GM19372 (cell line): Measurements from ENCODE around the gene GALNT5.
"Not testable (repeated sequence)": the region's sequence is repeated elsewhere in the genome, so short reads cannot be mapped to it uniquely, and the experiment has no call there.

ENCODE experiments used
- ATAC-seq: cut with Tn5 transposase; IDR thresholded peaks from one replicate; pipeline ENCODE4 v1.9.1; 2021; ENCODE audit warnings: mild to moderate bottlenecking, low read depth, moderate library complexity; ENCODE audit not compliant: unreplicated experiment

GALNT5 gene, protein sequence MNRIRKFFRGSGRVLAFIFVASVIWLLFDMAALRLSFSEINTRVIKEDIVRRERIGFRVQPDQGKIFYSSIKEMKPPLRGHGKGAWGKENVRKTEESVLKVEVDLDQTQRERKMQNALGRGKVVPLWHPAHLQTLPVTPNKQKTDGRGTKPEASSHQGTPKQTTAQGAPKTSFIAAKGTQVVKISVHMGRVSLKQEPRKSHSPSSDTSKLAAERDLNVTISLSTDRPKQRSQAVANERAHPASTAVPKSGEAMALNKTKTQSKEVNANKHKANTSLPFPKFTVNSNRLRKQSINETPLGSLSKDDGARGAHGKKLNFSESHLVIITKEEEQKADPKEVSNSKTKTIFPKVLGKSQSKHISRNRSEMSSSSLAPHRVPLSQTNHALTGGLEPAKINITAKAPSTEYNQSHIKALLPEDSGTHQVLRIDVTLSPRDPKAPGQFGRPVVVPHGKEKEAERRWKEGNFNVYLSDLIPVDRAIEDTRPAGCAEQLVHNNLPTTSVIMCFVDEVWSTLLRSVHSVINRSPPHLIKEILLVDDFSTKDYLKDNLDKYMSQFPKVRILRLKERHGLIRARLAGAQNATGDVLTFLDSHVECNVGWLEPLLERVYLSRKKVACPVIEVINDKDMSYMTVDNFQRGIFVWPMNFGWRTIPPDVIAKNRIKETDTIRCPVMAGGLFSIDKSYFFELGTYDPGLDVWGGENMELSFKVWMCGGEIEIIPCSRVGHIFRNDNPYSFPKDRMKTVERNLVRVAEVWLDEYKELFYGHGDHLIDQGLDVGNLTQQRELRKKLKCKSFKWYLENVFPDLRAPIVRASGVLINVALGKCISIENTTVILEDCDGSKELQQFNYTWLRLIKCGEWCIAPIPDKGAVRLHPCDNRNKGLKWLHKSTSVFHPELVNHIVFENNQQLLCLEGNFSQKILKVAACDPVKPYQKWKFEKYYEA

DNA sequence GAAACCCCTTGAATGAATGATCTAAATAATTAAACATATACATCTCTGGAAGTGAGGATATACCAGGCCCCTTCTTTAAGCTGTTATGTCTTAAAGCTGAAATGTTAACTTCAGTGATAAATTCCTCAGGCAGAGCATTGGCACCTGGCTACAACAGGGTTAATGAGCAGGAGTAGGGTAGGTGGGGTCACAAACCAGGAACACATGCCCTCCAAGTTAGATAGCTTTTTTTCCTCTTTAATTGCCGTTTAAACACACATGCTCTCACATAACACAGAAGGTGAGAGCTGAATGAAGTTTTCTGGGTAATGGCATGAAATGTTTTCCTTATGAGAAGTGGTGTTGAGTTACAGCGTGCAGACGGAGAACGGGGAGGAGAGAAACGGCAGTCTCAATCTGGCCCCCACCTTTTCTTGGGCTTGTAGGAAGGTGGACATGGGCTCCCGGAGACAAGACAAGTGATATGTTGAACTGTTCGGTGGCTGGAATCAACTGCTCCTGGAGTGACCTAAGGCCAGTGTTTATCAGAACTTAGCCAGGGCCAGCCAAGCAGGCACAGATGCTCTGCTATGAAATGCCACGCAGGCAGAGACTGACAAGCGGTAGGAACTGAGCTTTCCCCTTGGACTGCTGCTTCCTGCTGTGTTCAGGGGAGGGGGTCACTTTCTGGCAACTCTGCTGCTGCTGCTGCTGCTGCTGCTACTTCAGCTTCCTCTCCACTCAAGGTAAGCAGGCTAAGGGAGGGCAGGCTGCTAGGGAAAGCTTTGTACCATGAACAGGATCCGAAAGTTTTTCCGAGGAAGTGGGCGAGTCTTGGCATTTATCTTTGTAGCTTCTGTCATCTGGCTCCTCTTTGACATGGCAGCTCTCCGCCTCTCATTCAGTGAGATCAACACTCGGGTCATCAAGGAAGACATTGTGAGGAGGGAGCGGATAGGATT lies at the start of gene GALNT5:
Gene GALNT5 (plus strand): TSS at position 394 of the 941 bp plus-strand sequence. CDS start 378 bp downstream, at position 772.
- ATAC-seq: no peak

DNA sequence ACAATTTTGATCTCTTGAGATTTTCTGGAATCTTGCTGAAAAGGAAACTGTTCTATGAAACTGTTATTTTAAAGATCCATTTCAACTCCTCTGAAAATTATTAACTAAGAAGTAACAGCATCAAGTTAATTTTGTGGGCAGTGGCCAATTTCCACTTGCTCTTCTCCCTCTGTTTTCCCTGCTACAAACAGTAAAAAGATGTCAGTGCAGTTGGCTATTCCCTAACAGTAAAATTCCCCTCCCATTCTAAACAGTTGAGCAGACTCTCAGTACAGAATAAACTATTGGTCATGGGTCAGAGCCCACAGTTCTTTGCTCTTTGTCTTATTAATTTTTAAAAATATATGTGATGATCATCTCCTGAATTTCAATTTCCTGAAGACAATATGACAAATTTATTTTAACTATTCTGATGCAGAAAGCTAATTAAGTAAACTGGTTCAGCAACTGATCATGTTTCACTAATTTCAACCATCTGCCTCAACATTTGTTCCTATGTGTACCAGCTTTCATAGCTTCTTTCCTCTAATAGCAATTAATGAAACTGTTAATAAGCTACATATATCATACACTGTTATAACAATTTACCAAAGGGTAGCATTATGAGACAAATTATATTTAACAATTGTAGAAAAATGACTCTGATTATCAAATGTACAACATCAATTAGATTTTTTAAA lies 41.1 kb upstream of the GALNT5 start:
- no peak for ATAC-seq

DNA sequence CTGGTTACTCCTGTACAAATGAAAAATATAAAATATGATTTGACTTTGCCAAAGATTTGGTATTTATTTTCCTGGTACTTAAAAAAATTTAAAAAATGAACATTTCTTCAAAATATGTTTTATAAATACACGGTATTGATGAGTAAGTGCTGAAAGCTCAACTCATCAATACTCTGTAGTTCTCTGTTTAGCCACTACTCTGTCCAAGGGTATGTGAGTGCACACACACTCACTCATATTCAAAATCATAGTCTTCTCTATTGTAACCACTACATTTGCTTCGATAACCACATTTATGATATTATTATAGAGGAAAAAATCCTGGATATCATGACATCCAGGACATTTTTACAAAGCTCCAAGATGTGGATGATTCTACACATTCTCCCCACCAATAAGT lies 40.1 kb upstream of the GALNT5 start:
- ATAC-seq: no peak

DNA sequence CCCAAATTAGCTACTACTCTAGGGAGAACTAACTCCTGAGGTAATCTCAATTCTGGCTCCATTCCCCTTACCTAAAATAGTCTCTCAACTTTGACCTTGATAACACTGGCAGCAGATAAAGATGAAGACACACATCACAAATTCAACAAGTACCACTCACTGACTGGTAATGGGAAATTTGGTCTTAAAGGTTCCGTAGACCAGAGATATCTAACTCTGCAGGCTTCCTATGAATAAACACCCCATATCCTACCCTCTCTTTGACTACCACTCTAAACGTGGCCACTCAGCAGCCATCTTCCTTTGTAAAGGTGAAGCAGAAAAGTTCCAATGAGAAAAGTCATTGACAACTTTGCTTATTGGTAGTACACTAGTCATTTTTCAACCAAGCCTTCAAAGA lies 38.6 kb upstream of the GALNT5 start:
- no peak for ATAC-seq

DNA sequence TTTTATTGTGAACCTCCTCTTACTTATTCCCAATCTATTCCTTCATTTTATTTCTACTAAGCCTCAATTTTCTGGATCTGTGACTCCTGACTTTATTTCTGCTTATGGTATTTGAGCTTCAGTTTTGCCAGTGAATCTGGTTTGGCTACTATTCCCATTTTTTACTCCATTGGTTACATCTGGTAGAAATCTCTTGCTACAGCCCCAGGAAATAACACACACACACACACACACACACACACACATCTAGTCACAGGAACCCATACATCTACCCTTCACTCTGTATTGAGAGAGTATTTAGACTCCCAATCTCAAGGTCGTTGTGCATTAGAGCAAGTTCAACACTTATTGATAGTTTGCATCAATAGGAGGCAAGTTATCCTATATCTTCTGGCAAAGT lies 37.0 kb upstream of the GALNT5 start:
- ATAC-seq: no peak

DNA sequence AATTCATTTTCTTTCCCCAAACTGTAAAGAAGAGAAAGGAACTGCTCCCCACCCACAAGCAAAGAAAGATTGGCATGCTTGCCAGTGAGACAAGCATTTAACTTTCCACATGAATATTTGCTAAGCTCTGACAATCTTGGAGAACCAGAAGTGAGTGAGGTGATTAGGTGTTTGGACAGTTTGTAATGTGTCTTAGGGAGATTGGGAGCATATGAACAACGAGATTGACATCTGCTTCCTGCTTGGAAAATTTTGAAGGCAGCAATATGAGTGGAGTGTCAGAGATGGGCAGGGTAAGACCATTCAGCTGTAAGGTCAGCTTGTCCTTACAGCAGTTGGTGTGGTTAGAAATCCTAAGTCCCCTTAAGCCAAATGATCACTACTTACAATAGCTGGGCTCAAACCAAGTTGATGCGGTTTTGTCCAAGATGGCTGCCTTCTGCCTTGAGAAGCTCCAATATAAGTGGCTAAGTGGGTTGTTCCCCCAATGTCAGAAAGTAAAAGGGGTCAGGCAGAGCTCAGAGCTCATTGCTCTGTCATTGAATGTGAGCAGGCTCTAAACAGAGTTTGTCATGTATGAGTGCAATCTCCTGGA lies 36.0 kb upstream of the GALNT5 start:
- no peak for ATAC-seq

DNA sequence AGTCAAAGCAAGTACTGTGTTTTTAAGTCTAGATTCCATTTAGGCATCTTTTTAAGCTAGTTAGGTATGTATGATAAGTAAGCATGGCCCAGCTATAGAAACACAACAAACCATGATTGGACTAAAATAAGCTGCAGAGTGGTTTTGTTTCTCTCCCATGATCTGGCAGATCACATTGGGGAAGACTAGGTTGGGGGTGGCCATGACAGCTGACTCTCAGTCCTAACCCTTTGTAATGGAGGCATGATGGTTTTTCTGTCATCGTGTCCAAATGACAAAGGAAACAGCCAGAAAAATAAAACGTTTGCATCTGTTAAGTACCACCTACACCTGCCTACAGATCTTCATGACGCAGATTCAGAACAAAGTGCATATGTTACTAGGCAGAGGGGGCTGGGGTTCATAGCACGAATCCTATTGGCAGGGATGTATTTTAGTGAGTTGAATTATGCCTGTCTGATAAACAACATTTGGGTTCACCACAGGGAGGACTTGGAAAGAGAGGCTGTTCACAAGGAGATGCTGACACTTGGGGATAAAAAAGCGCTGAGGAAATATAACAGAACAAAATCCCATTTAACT lies 33.8 kb upstream of the GALNT5 start:
- no peak for ATAC-seq

- not testable (repeated sequence) for ATAC-seq
Observed at GRCh38 chr2:157224448-157224847, 33.1 kb upstream of the GALNT5 start.

- ATAC-seq: no peak
Observed at GRCh38 chr2:157227592-157227991, 29.9 kb upstream of the GALNT5 start.

- ATAC-seq: no peak
Observed at GRCh38 chr2:157228946-157229345, 28.6 kb upstream of the GALNT5 start.

DNA sequence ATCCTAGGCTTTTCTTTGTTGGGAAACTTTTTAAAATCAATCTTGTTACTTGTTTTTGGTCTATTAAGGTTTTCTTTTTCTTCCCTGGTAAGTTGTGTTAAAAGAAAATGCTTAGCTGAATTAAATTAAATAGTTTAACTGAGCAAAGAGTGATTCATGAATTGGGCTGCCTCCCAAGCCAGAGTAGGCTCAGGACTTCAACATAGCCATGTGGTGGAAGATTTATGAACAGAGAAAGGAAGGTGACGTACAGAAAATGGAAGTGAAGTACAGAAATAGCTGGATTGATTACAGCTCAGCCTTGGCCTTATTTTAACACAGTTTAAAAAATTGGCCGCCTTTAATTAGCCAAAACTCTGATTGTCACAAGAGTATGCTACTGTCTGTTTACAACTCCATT lies 27.9 kb upstream of the GALNT5 start:
- no peak for ATAC-seq

DNA sequence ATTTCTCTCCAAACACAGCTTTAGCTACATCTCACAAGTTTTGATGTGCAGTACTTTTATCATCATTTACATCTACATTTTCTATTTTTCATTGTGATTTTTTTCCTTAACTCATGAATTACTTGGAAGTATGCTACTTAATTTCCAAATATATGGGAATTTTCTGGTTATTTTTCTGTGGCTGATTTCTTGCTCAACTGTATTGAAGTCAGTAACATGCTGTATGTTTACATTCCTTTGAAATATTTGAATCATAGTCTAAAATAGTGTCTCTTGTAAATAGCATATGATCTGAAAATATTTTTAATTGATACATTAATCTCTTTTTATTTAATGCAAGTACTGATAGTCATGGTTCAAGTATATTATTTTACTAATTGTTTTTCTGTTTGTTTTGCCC lies 26.0 kb upstream of the GALNT5 start:
- ATAC-seq: no peak

- ATAC-seq: no peak
Observed at GRCh38 chr2:157233506-157233905, 24.0 kb upstream of the GALNT5 start.

DNA sequence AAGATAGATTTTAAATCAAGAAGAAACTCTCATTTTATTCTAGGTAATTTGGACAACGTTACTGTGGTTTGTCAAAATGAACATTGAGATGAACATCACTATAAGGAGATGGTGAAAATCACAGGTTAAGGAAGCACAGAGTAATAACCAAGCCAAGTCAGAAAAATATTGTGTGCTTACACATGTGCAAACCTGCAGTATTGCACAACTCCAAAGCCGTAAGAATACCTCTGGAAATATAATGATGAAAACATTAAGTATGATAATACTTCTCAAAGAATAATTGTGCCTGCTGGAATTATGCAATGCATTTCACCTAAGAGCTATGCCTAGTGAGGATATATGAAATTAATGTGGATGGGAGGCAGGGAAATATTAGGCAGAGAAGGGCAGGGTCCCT lies 21.1 kb upstream of the GALNT5 start:
- no peak for ATAC-seq

DNA sequence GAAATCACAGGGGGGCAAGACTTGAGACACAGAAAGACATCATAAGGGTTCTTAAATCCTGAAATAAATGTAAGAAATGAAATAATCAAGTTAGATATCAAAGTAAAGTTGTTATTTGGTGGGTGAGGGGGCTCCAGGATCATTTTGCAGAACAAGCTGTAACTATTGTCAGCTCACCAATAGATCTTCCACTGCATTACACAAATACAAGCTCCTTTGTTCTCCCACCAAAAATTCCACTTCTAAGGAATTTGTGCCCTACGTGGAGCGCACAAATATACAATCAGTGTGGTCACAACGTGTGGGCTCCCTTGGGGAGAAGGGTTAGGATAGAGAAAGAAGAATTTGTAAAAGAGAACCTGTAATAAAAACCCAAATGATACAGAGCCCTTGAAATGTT lies 19.2 kb upstream of the GALNT5 start:
- ATAC-seq: no peak

DNA sequence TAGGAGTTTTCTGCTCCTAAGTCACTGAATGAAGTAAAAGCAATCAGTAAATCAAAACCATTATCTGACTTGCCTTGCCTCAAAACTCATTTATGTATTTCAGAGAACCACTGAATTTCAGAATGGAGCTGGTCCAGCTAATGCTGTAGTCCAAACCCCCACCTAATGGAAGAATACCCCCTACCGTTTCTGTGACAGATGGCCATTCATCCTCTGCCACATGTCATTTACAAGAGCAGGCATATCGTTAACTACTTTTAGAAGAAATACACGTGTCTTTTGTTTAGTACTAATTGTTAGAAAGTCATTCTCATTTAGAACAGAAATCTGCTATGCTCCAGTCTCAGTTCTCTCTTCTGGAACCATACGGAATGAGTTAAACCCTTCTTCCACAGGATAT lies 12.8 kb upstream of the GALNT5 start:
- no peak for ATAC-seq

DNA sequence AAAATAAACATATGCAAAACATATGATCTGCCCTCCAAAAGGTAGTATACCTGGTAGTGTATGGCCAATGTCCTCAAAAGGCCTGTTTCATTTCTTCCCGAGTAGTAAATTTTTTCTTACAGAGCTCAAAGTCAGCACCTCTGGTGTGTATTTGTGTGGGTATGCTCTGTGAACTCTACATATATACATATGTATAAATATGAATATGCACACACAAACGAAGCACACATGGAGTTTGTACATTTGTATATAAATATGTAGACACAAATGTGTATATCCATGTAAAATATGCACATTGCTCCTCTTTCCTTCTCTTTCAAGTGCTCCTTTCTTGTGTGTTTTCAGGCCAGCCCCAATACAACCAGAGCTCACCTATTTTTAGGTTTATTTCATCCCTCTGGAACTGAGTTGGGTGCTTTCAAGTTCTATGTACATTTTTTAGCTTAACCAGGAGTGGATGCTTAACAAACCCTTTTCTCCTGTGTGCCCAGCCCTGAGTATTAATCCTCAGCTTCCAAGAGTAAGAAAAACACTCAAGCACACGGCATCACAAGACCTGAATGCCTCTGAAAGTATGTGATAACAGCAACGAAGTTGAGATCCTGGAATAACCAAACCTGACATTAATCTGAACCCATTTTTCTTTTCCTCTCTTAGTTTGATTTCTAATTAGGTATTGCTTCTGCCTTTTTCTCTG lies 12.2 kb upstream of the GALNT5 start:
- no peak for ATAC-seq
